Panc1 (cell line): Measurements from ENCODE around the gene NOS1AP. TPM values are rescaled to one million over a fixed set of nuclear protein-coding genes. Genes with fewer than 3 reads are reported as not detected.

Experiments
- ATAC-seq: fragments of 200-7000 bp; cut with Tn5 transposase; 2 replicates; pipeline ENCODE4 v1.9.1; 2020; ENCODE audit warnings: mild to moderate bottlenecking, moderate library complexity
- BruUV-seq: library from RNA; stranded (reverse); fragments of 400-500 nt; replicated peaks from 2 replicates; lab custom pipeline; 2021; lab: Mats Ljungman, UMichigan
- CTCF ChIA-PET: fragments of 300-600 bp; sonication (Branson Sonifier 250); formaldehyde crosslinking; loops from one replicate; lab custom pipeline; 2022; ENCODE audit warnings: antibody characterized with exemption; lab: Charles Lee
- POLR2A ChIA-PET: fragments of 300-600 bp; sonication (Branson Sonifier 250); formaldehyde crosslinking; loops from one replicate; lab custom pipeline; 2022; ENCODE audit warnings: antibody characterized with exemption; lab: Charles Lee
- DNase-seq: peaks from one replicate; pipeline ENCODE4 v3.0.0-alpha.2; 2010; ENCODE audit warnings: low read depth, low spot score
- H3K27ac ChIP-seq: 2 replicates; pipeline ENCODE4 v1.5.1; 2011; ENCODE audit warnings: mild to moderate bottlenecking, low read length, inconsistent platforms
- H3K27me3 ChIP-seq: fragments of 200-500 bp; sonication (Bioruptor generic); 2 replicates; pipeline ENCODE4 v1.6.0; 2014; ENCODE audit warnings: low read length, inconsistent platforms; ENCODE audit not compliant: control insufficient read depth, insufficient read depth
- H3K36me3 ChIP-seq: fragments of 200-500 bp; sonication (Bioruptor generic); 2 replicates; pipeline ENCODE4 v1.5.1; 2014; ENCODE audit warnings: inconsistent platforms, mild to moderate bottlenecking, low read length, moderate library complexity; ENCODE audit not compliant: control insufficient read depth, insufficient read depth
- H3K4me1 ChIP-seq: 2 replicates; pipeline ENCODE4 v1.5.1; 2011; ENCODE audit warnings: inconsistent platforms, mild to moderate bottlenecking, low read length, moderate library complexity; ENCODE audit not compliant: control insufficient read depth, insufficient read depth
- H3K4me3 ChIP-seq, 2 experiments: 2 replicates each; pipeline ENCODE4 v1.5.1; 2011 to 2012; ENCODE audit warnings: low read depth in 2 of 2, low read length in 2 of 2, mild to moderate bottlenecking in 2 of 2, inconsistent platforms in 1 of 2, moderate library complexity in 1 of 2
- H3K9me3 ChIP-seq: fragments of 200-500 bp; sonication (Bioruptor generic); 2 replicates; pipeline ENCODE4 v1.5.1; 2014; ENCODE audit warnings: low read depth, mild to moderate bottlenecking, inconsistent platforms, low read length, moderate library complexity; ENCODE audit not compliant: control insufficient read depth, insufficient read depth
- CTCF ChIP-seq: fragments of 450-650 bp; IDR thresholded peaks from 2 replicates; pipeline ENCODE4 v1.5.1; 2017; ENCODE audit warnings: mild to moderate bottlenecking
- POLR2AphosphoS5 ChIP-seq: IDR thresholded peaks from 2 replicates; pipeline ENCODE4 v1.6.1; 2012; ENCODE audit warnings: mild to moderate bottlenecking, low read depth, low read length, moderate library complexity
- REST ChIP-seq, 2 experiments: IDR thresholded peaks; 2 replicates each; pipeline ENCODE4 v1.6.1; 2011 to 2012; ENCODE audit warnings: low read depth in 2 of 2, control low read depth in 1 of 2, low read length in 1 of 2, mild to moderate bottlenecking in 1 of 2, moderate library complexity in 1 of 2; ENCODE audit not compliant: insufficient read depth in 1 of 2
- SIN3A ChIP-seq: IDR thresholded peaks from 2 replicates; pipeline ENCODE4 v1.6.1; 2012; ENCODE audit warnings: low read depth, mild to moderate bottlenecking, low read length, moderate library complexity, borderline replicate concordance; ENCODE audit not compliant: insufficient read depth
- TCF7L2 ChIP-seq: IDR thresholded peaks from 2 replicates; pipeline ENCODE4 v1.6.1; 2011; ENCODE audit warnings: mild to moderate bottlenecking, low read depth, low read length, inconsistent platforms
- in situ Hi-C: cut with HindIII; loops from 2 replicates; pipeline ENCODE4 v1.10.0; 2016; ENCODE audit warnings: low sequenced_read_pairs, low pct_unique_long_range_greater_than_20kb
- intact Hi-C: fragments of 100-400 bp; cut with micrococcal nuclease; formaldehyde crosslinking; loops from one replicate; pipeline ENCODE4 v1.10.0; 2022; ENCODE audit not compliant: unreplicated experiment
- total RNA-seq: library from RNA; stranded (reverse); gene quantifications from one replicate; pipeline ENCODE4 v1.2.1, GENCODE V29; 2021; ENCODE audit not compliant: unreplicated experiment

NOS1AP gene
- total RNA-seq, 1 experiment from 2014 or later = 27.9 TPM

GRCh38 chr1:162077648-162078299 is 8.3 kb downstream of the NOS1AP start:
- intact Hi-C loops (no loop called here), in situ Hi-C loops (no loop called here)
- peaks cover 75% of the 10 kb centered on the region for H3K4me1 ChIP-seq
- TF ChIP-seq CTCF (no peak), REST (IDR thresholded peaks at IDR 0.05; ENCODE audit: insufficient read depth in 1 of 2, low read depth in 2 of 2, low read length in 1 of 2) (no peak), POLR2AphosphoS5 (no peak), SIN3A (no peak), TCF7L2 (no peak)
- CTCF ChIA-PET = no interaction called here
- no TSS peak for BruUV-seq
- DNase-seq (no peak), ATAC-seq (no peak)
- peak overlapping the region; percentile 20 for H3K27ac ChIP-seq
- no peak overlapping the region for H3K4me3 ChIP-seq
- H3K27me3 ChIP-seq = no peaks in the 10 kb centered on the region
- H3K9me3 ChIP-seq = peaks cover 8% of the 10 kb centered on the region; the same call in 1 of the 2 replicates
- no peaks in the 10 kb centered on the region for H3K36me3 ChIP-seq
- POLR2A ChIA-PET = no interaction called here

- Histone ChIP-seq H3K27ac (peak overlapping the region; percentile 48; the same call in 1 of the 2 replicates), H3K4me1 (peaks cover 67% of the 10 kb centered on the region), H3K4me3 (no peak overlapping the region), H3K27me3 (no peaks in the 10 kb centered on the region), H3K36me3 (no peaks in the 10 kb centered on the region), H3K9me3 (peaks cover 6% of the 10 kb centered on the region; the same call in 1 of the 2 replicates)
- TF ChIP-seq TCF7L2 (no peak), CTCF (no peak), POLR2AphosphoS5 (no peak), REST (IDR thresholded peaks at IDR 0.05; ENCODE audit: insufficient read depth in 1 of 2, low read depth in 2 of 2, low read length in 1 of 2) (no peak), SIN3A (no peak)
- CTCF ChIA-PET = no interaction called here
- in situ Hi-C loops = no loop called here
- POLR2A ChIA-PET = no interaction called here
- no TSS peak for BruUV-seq
- intact Hi-C loops = no loop called here
- no peak for DNase-seq
- ATAC-seq = no peak
Measured at GRCh38 chr1:162079030-162079429, 9.5 kb downstream of the NOS1AP start.
